Kidney epithelial cell (primary cell): Measurements from ENCODE around the gene SPN. TPM values are rescaled to one million over a fixed set of nuclear protein-coding genes. Genes with fewer than 3 reads are reported as not detected.

Source experiments
- DNase-seq: peaks from one replicate; pipeline ENCODE4 v3.0.0-alpha.2; 2010; ENCODE audit warnings: low read depth
- H3K27me3 ChIP-seq: 2 replicates; pipeline ENCODE4 v1.6.0; 2011; ENCODE audit warnings: low read length; ENCODE audit not compliant: control insufficient read depth, insufficient read depth
- H3K36me3 ChIP-seq: 2 replicates; pipeline ENCODE4 v1.5.1; 2011; ENCODE audit warnings: low read length; ENCODE audit not compliant: control insufficient read depth, insufficient read depth
- H3K4me3 ChIP-seq: 2 replicates; pipeline ENCODE4 v1.5.1; 2011; ENCODE audit warnings: low read depth, mild to moderate bottlenecking, control low read depth, low read length
- CTCF ChIP-seq: IDR thresholded peaks from 2 replicates; pipeline ENCODE4 v1.5.1; 2011; ENCODE audit warnings: mild to moderate bottlenecking, moderate library complexity, low read length, control low read depth, inconsistent platforms; ENCODE audit not compliant: insufficient read depth, poor library complexity, severe bottlenecking
- total RNA-seq: library from RNA; depleted of rRNA; stranded (reverse); fragments of >200 nt; gene quantifications from 2 replicates; pipeline ENCODE4 v1.2.3, GENCODE V29; 2015

SPN gene
- total RNA-seq, 1 donor from 2014 or later: 1.0 TPM

GRCh38 chr16:29673501-29673900 lies 10.5 kb downstream of the SPN start:
- TF ChIP-seq CTCF: no peak
- no peaks in the 10 kb centered on the region for H3K36me3 ChIP-seq
- no peak for DNase-seq
- H3K27me3 ChIP-seq: no peaks in the 10 kb centered on the region
- H3K4me3 ChIP-seq: no peak overlapping the region

- H3K27me3 ChIP-seq: no peaks in the 10 kb centered on the region
- no peak for DNase-seq
- TF ChIP-seq CTCF: no peak
- no peak overlapping the region for H3K4me3 ChIP-seq
- H3K36me3 ChIP-seq: no peaks in the 10 kb centered on the region
Measured at GRCh38 chr16:29674188-29674587, 11.1 kb downstream of the SPN start.

- Histone ChIP-seq H3K27me3 (no peaks in the 10 kb centered on the region), H3K36me3 (no peaks in the 10 kb centered on the region), H3K4me3 (no peak overlapping the region)
- TF ChIP-seq CTCF: no peak
- no peak for DNase-seq
Measured at GRCh38 chr16:29675811-29676643, 13.0 kb downstream of the SPN start.

- no peak for TF ChIP-seq CTCF
- Histone ChIP-seq H3K27me3 (no peaks in the 10 kb centered on the region), H3K36me3 (no peaks in the 10 kb centered on the region), H3K4me3 (no peak overlapping the region)
- DNase-seq: no peak
Measured at GRCh38 chr16:29676989-29677785, 14.1 kb downstream of the SPN start.

GRCh38 chr16:29678691-29679267 lies 15.7 kb downstream of the SPN start, which contains the start of gene QPRT:
TSS of gene QPRT (plus strand) at chr16:29679180. CDS start at chr16:29679198, 18 bp downstream.
- TF ChIP-seq CTCF: no peak
- Histone ChIP-seq H3K4me3 (peak within 1 kb of the TSS; percentile 54), H3K27me3 (no peaks in the 10 kb centered on the region), H3K36me3 (no peaks in the 10 kb centered on the region)
- DNase-seq: peak; percentile 34
